HepG2 (cell line): ENCODE measurements around the gene PPCDC. TPM values are rescaled to one million over a fixed set of nuclear protein-coding genes. Genes with fewer than 3 reads are reported as not detected.

ENCODE experiments used
- BRF2 ChIP-seq: sonication (generic); formaldehyde crosslinking; IDR thresholded peaks from 2 replicates; pipeline ENCODE4 v1.8.1; 2022; ENCODE audit warnings: mild to moderate bottlenecking, missing genetic modification reagents
- E2F5 ChIP-seq: sonication (generic); formaldehyde crosslinking; conservative IDR thresholded peaks from 2 replicates; pipeline ENCODE4 v1.4.0; 2020; ENCODE audit warnings: missing genetic modification reagents
- ELF4 ChIP-seq: sonication (generic); formaldehyde crosslinking; IDR thresholded peaks from 2 replicates; pipeline ENCODE4 v1.5.0; 2020; ENCODE audit warnings: missing genetic modification reagents, mild to moderate bottlenecking, moderate library complexity, borderline replicate concordance
- KAT7 ChIP-seq: IDR thresholded peaks from 2 replicates; pipeline ENCODE4 v1.6.1; 2018; ENCODE audit warnings: borderline replicate concordance, missing compliant biosample characterization
- LRRFIP1 ChIP-seq: sonication (generic); formaldehyde crosslinking; conservative IDR thresholded peaks from 2 replicates; pipeline ENCODE4 v1.4.0; 2020; ENCODE audit warnings: missing genetic modification reagents
- NFATC3 ChIP-seq: sonication (generic); formaldehyde crosslinking; IDR thresholded peaks from 2 replicates; pipeline ENCODE4 v1.5.1; 2020; ENCODE audit warnings: mild to moderate bottlenecking, missing genetic modification reagents
- NPAS2 ChIP-seq: sonication (generic); formaldehyde crosslinking; IDR thresholded peaks from 2 replicates; pipeline ENCODE4 v1.8.0; 2022; ENCODE audit warnings: mild to moderate bottlenecking, missing genetic modification reagents, borderline replicate concordance
- RNF219 ChIP-seq: sonication (generic); formaldehyde crosslinking; IDR thresholded peaks from 2 replicates; pipeline ENCODE4 v1.5.0; 2020; ENCODE audit warnings: mild to moderate bottlenecking, missing genetic modification reagents
- RXRA ChIP-seq: sonication (generic); formaldehyde crosslinking; IDR thresholded peaks from 2 replicates; pipeline ENCODE4 v1.5.1; 2020; ENCODE audit warnings: missing genetic modification reagents
- SMAD1 ChIP-seq: sonication (generic); formaldehyde crosslinking; IDR thresholded peaks from 2 replicates; pipeline ENCODE4 v1.4.0; 2020; ENCODE audit warnings: missing genetic modification reagents, low read depth, mild to moderate bottlenecking, borderline replicate concordance
- STAG1 ChIP-seq: sonication (generic); formaldehyde crosslinking; IDR thresholded peaks from 2 replicates; pipeline ENCODE4 v1.4.0; 2020; ENCODE audit warnings: missing genetic modification reagents
- TCF7L2 ChIP-seq: IDR thresholded peaks from 2 replicates; pipeline ENCODE4 v1.6.1; 2011; ENCODE audit warnings: mild to moderate bottlenecking, low read depth, low read length, moderate library complexity
- TOPORS ChIP-seq: sonication (generic); formaldehyde crosslinking; IDR thresholded peaks from 2 replicates; pipeline ENCODE4 v1.8.0; 2023; ENCODE audit warnings: mild to moderate bottlenecking, missing genetic modification reagents
- ZC3H4 ChIP-seq: sonication (generic); formaldehyde crosslinking; IDR thresholded peaks from 2 replicates; pipeline ENCODE4 v1.4.0; 2020; ENCODE audit warnings: missing genetic modification reagents, borderline replicate concordance
- ZNF136 ChIP-seq: sonication (generic); formaldehyde crosslinking; IDR thresholded peaks from 2 replicates; pipeline ENCODE4 v1.8.1; 2022; ENCODE audit warnings: low read depth, mild to moderate bottlenecking, moderate library complexity, missing genetic modification reagents
- ZNF382 ChIP-seq: sonication (generic); formaldehyde crosslinking; IDR thresholded peaks from 2 replicates; pipeline ENCODE4 v1.5.0; 2020; ENCODE audit warnings: missing genetic modification reagents, mild to moderate bottlenecking, borderline replicate concordance
- ZSCAN20 ChIP-seq: sonication (generic); formaldehyde crosslinking; IDR thresholded peaks from 2 replicates; pipeline ENCODE4 v1.4.0; 2020; ENCODE audit warnings: missing genetic modification reagents, mild to moderate bottlenecking, borderline replicate concordance
- polyA plus RNA-seq, 8 experiments: library from polyadenylated mRNA; depleted of rRNA in 3 of 8; stranded (reverse) in 7 of 8; unstranded in 1 of 8; fragments of >200 nt; fragmentation: Illumina TruSeq in 4 of 8; extraction: Trizol in 4 of 8; gene quantifications; 2 replicates each; pipeline versions ENCODE4 v1.2.1 to v1.2.3, GENCODE V29; 2011 to 2016; ENCODE audit warnings: low read depth in 4 of 8, missing spikeins in 1 of 8, mixed read lengths in 1 of 8; ENCODE audit not compliant: insufficient read depth in 1 of 8
- total RNA-seq, 5 experiments: library from RNA; depleted of rRNA; stranded (reverse); fragments of >200 nt; fragmentation: Illumina TruSeq; extraction: Trizol; gene quantifications; 2 replicates each; pipeline ENCODE4 v1.2.3, GENCODE V29; 2016; ENCODE audit warnings: low read depth in 1 of 5
- TF ChIP-seq, protein P1 (sequence below): sonication (generic); formaldehyde crosslinking; conservative IDR thresholded peaks from 2 replicates; pipeline ENCODE4 v1.4.0; 2020; ENCODE audit warnings: missing genetic modification reagents
- TF ChIP-seq, protein P2 (sequence below): sonication (generic); formaldehyde crosslinking; IDR thresholded peaks from 2 replicates; pipeline ENCODE4 v1.4.0; 2020; ENCODE audit warnings: mild to moderate bottlenecking, missing genetic modification reagents

Gene PPCDC
- total and polyA plus RNA-seq, 2 of the 13 experiments (the other 11 are each of a cell fraction or from before 2014, with no cell fraction given), result 12.3 to 12.8 TPM

- TF ChIP-seq RXRA (CRISPR knock-in tag) (no peak; the same call in 1 of the 2 replicates), ZC3H4 (CRISPR knock-in tag) (no peak), ZNF136 (no peak), STAG1 (peak; percentile 87), ZSCAN20 (CRISPR knock-in tag) (no peak), NFATC3 (CRISPR knock-in tag) (no peak), ZNF382 (no peak), RNF219 (CRISPR knock-in tag) (no peak), TOPORS (CRISPR knock-in tag) (no peak), ELF4 (CRISPR knock-in tag) (no peak), SMAD1 (CRISPR knock-in tag) (no peak), LRRFIP1 (CRISPR knock-in tag) (no peak), TCF7L2 (no peak), BRF2 (CRISPR knock-in tag) (no peak), NPAS2 (CRISPR knock-in tag) (no peak), E2F5 (CRISPR knock-in tag) (no peak), KAT7 (CRISPR knock-in tag) (no peak)
- TF ChIP-seq, protein P1, sequence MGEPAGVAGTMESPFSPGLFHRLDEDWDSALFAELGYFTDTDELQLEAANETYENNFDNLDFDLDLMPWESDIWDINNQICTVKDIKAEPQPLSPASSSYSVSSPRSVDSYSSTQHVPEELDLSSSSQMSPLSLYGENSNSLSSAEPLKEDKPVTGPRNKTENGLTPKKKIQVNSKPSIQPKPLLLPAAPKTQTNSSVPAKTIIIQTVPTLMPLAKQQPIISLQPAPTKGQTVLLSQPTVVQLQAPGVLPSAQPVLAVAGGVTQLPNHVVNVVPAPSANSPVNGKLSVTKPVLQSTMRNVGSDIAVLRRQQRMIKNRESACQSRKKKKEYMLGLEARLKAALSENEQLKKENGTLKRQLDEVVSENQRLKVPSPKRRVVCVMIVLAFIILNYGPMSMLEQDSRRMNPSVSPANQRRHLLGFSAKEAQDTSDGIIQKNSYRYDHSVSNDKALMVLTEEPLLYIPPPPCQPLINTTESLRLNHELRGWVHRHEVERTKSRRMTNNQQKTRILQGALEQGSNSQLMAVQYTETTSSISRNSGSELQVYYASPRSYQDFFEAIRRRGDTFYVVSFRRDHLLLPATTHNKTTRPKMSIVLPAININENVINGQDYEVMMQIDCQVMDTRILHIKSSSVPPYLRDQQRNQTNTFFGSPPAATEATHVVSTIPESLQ (CRISPR knock-in tag), result no peak
- TF ChIP-seq, protein P2, sequence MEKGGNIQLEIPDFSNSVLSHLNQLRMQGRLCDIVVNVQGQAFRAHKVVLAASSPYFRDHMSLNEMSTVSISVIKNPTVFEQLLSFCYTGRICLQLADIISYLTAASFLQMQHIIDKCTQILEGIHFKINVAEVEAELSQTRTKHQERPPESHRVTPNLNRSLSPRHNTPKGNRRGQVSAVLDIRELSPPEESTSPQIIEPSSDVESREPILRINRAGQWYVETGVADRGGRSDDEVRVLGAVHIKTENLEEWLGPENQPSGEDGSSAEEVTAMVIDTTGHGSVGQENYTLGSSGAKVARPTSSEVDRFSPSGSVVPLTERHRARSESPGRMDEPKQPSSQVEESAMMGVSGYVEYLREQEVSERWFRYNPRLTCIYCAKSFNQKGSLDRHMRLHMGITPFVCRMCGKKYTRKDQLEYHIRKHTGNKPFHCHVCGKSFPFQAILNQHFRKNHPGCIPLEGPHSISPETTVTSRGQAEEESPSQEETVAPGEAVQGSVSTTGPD, result no peak
Observed at GRCh38 chr15:75043509-75044257, 20.3 kb downstream of the PPCDC start (continued).
